DND-41 (cell line): ENCODE data around the gene RUNX1.

Experiments used
- ATAC-seq: fragments of 200-7000 bp; cut with Tn5 transposase; 3 replicates; pipeline ENCODE4 v1.9.1; 2021; ENCODE audit warnings: low read depth; ENCODE audit not compliant: insufficient read depth
- DNase-seq: peaks from one replicate; pipeline ENCODE4 v3.0.0-alpha.2; 2020
- H2AFZ ChIP-seq: 2 replicates; pipeline ENCODE4 v1.6.0; 2012; ENCODE audit warnings: low read depth, low read length
- H3K27ac ChIP-seq: 2 replicates; pipeline ENCODE4 v1.5.1; 2012; ENCODE audit warnings: low read length, inconsistent platforms
- H3K27me3 ChIP-seq: fragments of 200-600 bp; sonication (generic); 2 replicates; pipeline ENCODE4 v1.6.0; 2012; ENCODE audit warnings: low read length, mild to moderate bottlenecking, inconsistent platforms; ENCODE audit not compliant: insufficient read depth, poor library complexity
- H3K36me3 ChIP-seq: 2 replicates; pipeline ENCODE4 v1.5.1; 2012; ENCODE audit warnings: low read length, inconsistent platforms; ENCODE audit not compliant: insufficient read depth
- H3K4me1 ChIP-seq: 2 replicates; pipeline ENCODE4 v1.5.1; 2012; ENCODE audit warnings: mild to moderate bottlenecking, low read length; ENCODE audit not compliant: insufficient read depth
- H3K4me2 ChIP-seq: 2 replicates; pipeline ENCODE4 v1.6.0; 2012; ENCODE audit warnings: mild to moderate bottlenecking, moderate library complexity, low read length, inconsistent platforms; ENCODE audit not compliant: insufficient read depth
- H3K4me3 ChIP-seq, 2 experiments: fragments of 200-600 bp in 1 of 2; shearing (Covaris generic) in 1 of 2; 2 replicates each; pipeline ENCODE4 v1.5.1; 2012 to 2016; ENCODE audit warnings: inconsistent platforms in 2 of 2, low read length in 2 of 2, mild to moderate bottlenecking in 2 of 2, low read depth in 1 of 2, moderate library complexity in 1 of 2
- H3K79me2 ChIP-seq: 2 replicates; pipeline ENCODE4 v1.6.0; 2012; ENCODE audit warnings: low read length, inconsistent platforms; ENCODE audit not compliant: insufficient read depth
- H3K9ac ChIP-seq: 2 replicates; pipeline ENCODE4 v1.6.0; 2012; ENCODE audit warnings: low read depth, mild to moderate bottlenecking, inconsistent platforms, low read length, moderate library complexity
- H3K9me3 ChIP-seq: 2 replicates; pipeline ENCODE4 v1.5.1; 2012; ENCODE audit warnings: low read length, moderate library complexity, mild to moderate bottlenecking, inconsistent platforms; ENCODE audit not compliant: insufficient read depth, severe bottlenecking
- H4K20me1 ChIP-seq: 2 replicates; pipeline ENCODE4 v1.6.0; 2012; ENCODE audit warnings: low read length; ENCODE audit not compliant: insufficient read depth
- CTCF ChIP-seq: IDR thresholded peaks from 2 replicates; pipeline ENCODE4 v1.5.1; 2012; ENCODE audit warnings: borderline replicate concordance, low read length, moderate library complexity, mild to moderate bottlenecking; ENCODE audit not compliant: poor library complexity, severe bottlenecking; ENCODE audit errors: extremely low read depth
- EZH2 ChIP-seq: IDR thresholded peaks from 3 replicates; pipeline ENCODE4 v1.6.1; 2012; ENCODE audit warnings: borderline replicate concordance, low read depth, mild to moderate bottlenecking, moderate library complexity, low read length, inconsistent platforms; ENCODE audit not compliant: severe bottlenecking

Gene RUNX1

GRCh38 chr21:34835526-34835925 is 213.6 kb downstream of the RUNX1 start:
- DNase-seq (no peak), ATAC-seq (0 out of 3 replicates have a peak, but pooled peaks have one; percentile 3)
- Histone ChIP-seq H2AFZ (no peak overlapping the region), H3K9ac (no peak overlapping the region), H4K20me1 (peaks cover 39% of the 10 kb centered on the region), H3K27me3 (no peaks in the 10 kb centered on the region), H3K79me2 (peaks cover 77% of the 10 kb centered on the region), H3K4me1 (no peaks in the 10 kb centered on the region), H3K36me3 (peaks cover 99% of the 10 kb centered on the region), H3K9me3 (no peaks in the 10 kb centered on the region), H3K4me2 (no peak overlapping the region), H3K4me3 (no peak overlapping the region), H3K27ac (no peak overlapping the region)
- no peak for TF ChIP-seq EZH2
- no peak for TF ChIP-seq CTCF

- DNase-seq (peak; percentile 50), ATAC-seq (peak; percentile 63)
- Histone ChIP-seq H2AFZ (no peak overlapping the region), H3K9me3 (no peaks in the 10 kb centered on the region), H3K36me3 (peaks cover 99% of the 10 kb centered on the region), H3K4me3 (no peak overlapping the region), H3K9ac (no peak overlapping the region), H3K27me3 (no peaks in the 10 kb centered on the region), H3K27ac (no peak overlapping the region), H4K20me1 (peaks cover 38% of the 10 kb centered on the region), H3K4me2 (no peak overlapping the region), H3K79me2 (peaks cover 76% of the 10 kb centered on the region), H3K4me1 (no peaks in the 10 kb centered on the region)
- no peak for TF ChIP-seq EZH2
- TF ChIP-seq CTCF = no peak
Observed at GRCh38 chr21:34834852-34835501, 214.1 kb downstream of the RUNX1 start.

- Histone ChIP-seq H3K27ac (no peak overlapping the region), H3K4me2 (no peak overlapping the region), H3K9ac (no peak overlapping the region), H2AFZ (no peak overlapping the region), H3K9me3 (no peaks in the 10 kb centered on the region), H3K4me1 (no peaks in the 10 kb centered on the region), H3K36me3 (peaks cover 99% of the 10 kb centered on the region), H3K4me3 (no peak overlapping the region), H3K27me3 (no peaks in the 10 kb centered on the region), H3K79me2 (peaks cover 73% of the 10 kb centered on the region), H4K20me1 (peaks cover 32% of the 10 kb centered on the region)
- no peak for TF ChIP-seq CTCF
- no peak for TF ChIP-seq EZH2
- ATAC-seq (no peak), DNase-seq (no peak)
Observed at GRCh38 chr21:34834290-34834689, 214.8 kb downstream of the RUNX1 start.
